GM21737 (cell line): Measurements from ENCODE around the gene OR2T12.
A peak's percentile ranks its signal among the peaks of the same experiment; 100 is the strongest.
"Not testable (repeated sequence)": the region's sequence is repeated elsewhere in the genome, so short reads cannot be mapped to it uniquely, and the experiment has no call there.

ENCODE experiments used
- ATAC-seq: cut with Tn5 transposase; IDR thresholded peaks from one replicate; pipeline ENCODE4 v1.9.1; 2021; ENCODE audit warnings: mild to moderate bottlenecking, moderate library complexity; ENCODE audit not compliant: unreplicated experiment

Gene OR2T12

GRCh38 chr1:248303324-248303723, at the start of gene OR2T12:
Gene OR2T12, minus strand, starts transcription at chr1:248303424. Its CDS starts 7,846 bp downstream, at chr1:248295578.
- no peak for ATAC-seq

GRCh38 chr1:248348475-248348874, 45.3 kb upstream of the OR2T12 start, which contains the start of gene OR14C36:
Gene OR14C36, plus strand, starts transcription at chr1:248348775. Its CDS starts 0 bp downstream, at chr1:248348775.
- no peak for ATAC-seq

- no peak for ATAC-seq
Observed at GRCh38 chr1:248343451-248343850, 40.2 kb upstream of the OR2T12 start.

DNA sequence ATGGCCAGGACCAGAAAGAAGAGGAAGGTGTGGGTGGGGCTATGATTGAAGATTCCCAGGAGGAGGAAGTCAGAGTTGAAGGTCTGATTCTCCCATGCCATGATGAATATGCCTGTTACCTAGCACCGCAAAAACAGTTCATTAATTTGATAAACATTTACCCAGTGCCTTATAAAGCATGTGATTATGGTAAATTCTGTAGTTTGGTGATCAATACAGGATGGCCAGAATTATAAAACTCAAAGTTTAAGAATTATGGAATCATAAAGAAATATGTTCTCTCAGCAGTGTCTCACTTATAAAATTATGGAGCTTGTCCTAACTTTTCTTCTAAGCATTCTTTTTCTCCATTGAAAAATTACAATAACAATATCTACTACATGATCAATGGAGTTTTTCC, 21.2 kb upstream of the OR2T12 start, which contains the start of gene OR2M7:
TSS of gene OR2M7 (minus strand) at position 101 of the 400 bp plus-strand sequence. CDS start at position 101, 0 bp downstream.
- no peak for ATAC-seq

DNA sequence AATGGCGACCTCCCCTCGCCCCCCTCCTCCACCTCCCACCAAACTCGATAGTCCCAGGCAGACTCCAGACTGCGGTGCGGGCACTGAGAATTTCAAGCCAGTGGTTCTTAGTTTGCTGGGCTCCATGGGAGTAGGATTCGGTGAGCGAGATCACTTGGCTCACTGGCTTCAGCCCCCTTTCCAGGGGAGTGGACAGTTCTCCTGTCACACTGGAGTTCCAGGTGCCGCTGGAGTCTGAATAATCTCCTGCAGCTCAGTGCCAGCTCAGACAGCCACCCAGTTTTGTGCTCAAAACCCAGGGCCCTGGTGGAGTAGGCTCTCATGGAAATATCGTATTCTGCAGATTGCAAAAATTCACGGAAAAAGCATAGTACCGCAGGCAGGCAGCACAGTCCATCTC, 13.6 kb upstream of the OR2T12 start:
- ATAC-seq: no peak

DNA sequence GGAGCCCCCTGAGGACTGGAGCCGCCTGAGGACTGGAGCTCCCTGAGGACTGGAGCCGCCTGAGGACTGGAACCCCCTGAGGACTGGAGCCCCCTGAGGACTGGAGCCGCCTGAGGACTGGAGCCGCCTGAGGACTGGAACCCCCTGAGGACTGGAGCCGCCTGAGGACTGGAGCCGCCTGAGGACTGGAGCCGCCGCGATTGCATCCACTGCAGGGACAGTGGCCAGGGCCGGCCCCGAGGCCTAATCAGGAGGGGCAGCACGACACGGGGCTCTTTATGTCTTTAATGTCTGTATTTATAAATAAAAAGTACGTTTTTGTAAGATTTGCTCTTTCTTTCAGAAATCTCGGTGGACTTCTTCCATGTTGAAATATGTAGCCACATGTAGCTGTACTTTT, 3.5 kb upstream of the OR2T12 start:
- ATAC-seq: not testable (repeated sequence)

DNA sequence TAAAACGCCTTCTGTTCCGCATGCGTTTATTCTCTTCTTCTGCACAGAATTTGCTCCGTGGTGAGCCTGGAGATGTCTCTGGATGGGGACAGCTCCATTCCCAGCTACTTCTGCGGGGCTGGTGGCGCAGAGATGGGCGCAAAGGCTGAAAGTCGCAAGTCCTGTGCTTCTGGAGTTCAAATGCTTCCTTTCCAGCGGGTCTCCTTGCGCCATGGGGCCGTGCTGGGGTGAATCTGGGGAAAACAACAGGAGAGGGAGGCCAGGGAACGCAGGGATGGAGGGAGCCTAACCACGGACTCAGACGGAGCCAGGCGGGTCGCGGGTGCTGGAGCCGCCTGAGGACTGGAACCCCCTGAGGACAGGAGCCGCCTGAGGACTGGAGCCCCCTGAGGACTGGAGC, 2.9 kb upstream of the OR2T12 start:
- no peak for ATAC-seq

GRCh38 chr1:248305672-248306071, 2.4 kb upstream of the OR2T12 start:
- ATAC-seq: not testable (repeated sequence)

GRCh38 chr1:248288391-248288790, 14.8 kb downstream of the OR2T12 start:
- ATAC-seq: no peak

DNA sequence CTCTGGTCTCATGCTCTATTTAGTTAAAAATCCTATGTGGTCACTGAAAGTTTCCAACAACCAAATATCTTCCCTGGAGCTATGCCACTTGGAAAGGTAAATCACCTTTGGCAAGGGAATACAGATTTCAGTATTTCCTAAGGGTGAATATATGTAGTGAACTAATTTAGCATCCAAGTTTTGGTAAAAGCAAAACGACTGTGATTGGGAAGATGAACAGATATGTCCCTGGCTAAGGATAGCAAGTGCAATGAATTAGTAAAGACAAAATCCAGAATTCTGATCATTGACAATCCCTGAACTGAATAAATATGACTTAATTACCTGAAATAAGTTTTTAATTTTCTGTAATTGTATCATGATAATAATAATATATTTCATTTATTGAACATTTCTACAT, 25.3 kb downstream of the OR2T12 start, which contains the start of gene OR2T33:
TSS of gene OR2T33 (minus strand) at position 101 of the 400 bp plus-strand sequence. CDS start 4,162 bp downstream, outside the sequence.
- ATAC-seq: no peak

DNA sequence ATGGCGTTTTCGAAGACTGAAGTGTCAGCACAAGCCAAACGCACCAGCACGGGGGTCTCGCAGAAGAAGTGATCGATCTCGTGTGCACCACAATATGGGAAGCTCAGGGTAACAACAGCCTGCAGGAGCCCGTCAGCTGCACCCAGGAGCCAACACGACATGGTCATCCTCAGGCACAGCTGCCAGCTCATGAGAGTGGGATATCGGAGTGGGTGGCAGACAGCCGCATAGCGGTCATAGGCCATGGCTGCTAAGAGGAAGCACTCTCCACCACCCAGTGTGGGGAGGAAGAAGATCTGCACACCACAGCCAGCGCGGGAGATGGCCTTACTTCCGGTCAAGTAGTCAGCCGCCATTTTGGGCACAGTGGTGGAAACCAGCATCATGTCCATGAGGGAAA, 30.0 kb downstream of the OR2T12 start:
- not testable (repeated sequence) for ATAC-seq

DNA sequence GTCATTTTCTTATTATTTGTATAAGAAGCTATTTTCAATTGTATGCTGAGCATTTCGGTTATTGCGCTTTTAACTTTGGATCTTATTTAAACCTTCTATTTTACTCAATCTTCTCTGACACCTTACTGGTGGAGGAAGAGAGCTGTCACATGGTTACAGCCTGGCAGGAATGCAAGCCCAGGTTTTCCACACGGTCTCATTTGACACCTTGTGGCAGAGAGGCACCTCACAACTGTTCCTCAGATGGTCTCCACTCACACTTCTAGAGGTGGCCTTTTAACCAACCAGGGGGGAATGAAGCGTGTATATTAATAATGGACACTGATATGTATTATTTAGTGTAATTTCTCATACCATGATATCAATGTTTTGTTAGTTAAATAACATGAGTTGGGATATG, 35.0 kb downstream of the OR2T12 start:
- no peak for ATAC-seq

GRCh38 chr1:248259309-248259708, 43.9 kb downstream of the OR2T12 start:
- ATAC-seq: not testable (repeated sequence)

GRCh38 chr1:248243204-248243603, 60.0 kb downstream of the OR2T12 start:
- ATAC-seq: peak; percentile 82
